Fibroblast of skin of right biceps (primary cell): Measurements from ENCODE around the gene APLP2.

Experiments
- DNase-seq: peaks from one replicate; pipeline ENCODE4 v3.0.0-alpha.2; 2013

The APLP2 gene

GRCh38 chr11:130121445-130121978 lies 51.8 kb downstream of the APLP2 start:
- DNase-seq, result peak; percentile 87

DNA sequence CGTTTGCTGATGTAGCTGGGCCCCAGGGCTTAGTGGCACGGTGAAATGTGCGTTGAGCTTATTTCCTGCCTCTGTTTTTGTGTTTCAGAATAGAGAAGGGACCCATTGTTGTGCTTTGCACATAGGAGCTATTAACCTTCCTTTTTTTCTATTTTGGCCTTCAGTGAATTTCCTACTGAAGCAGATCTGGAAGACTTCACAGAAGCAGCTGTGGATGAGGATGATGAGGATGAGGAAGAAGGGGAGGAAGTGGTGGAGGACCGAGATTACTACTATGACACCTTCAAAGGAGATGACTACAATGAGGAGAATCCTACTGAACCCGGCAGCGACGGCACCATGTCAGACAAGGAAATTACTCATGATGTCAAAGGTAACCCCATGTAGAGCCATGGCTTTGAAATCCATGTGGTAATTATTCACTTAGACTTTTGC lies 52.5 kb downstream of the APLP2 start:
- DNase-seq, result peak; percentile 20

GRCh38 chr11:130123414-130124040 lies 53.8 kb downstream of the APLP2 start:
- DNase-seq, result no peak

DNA sequence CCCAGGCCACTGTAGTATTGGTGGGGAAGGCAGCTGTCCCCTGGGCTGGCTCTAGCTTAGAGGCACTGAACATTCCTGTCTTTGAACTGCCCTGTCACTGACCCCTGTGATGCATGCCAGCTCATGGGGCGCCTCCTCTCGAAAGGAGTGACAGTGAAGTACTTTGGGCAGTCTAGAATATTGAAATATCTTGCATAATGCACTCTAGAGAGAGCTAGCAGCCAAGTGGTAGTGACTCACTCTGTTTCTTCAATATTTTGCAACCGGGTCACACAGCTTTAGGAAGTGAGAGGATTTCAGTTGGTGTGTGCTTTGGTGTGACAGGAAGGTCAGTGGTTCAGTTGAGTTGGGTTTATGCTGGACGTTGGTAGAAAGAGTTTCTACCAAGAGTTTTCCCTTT lies 54.4 kb downstream of the APLP2 start:
- DNase-seq, result peak; percentile 85

DNA sequence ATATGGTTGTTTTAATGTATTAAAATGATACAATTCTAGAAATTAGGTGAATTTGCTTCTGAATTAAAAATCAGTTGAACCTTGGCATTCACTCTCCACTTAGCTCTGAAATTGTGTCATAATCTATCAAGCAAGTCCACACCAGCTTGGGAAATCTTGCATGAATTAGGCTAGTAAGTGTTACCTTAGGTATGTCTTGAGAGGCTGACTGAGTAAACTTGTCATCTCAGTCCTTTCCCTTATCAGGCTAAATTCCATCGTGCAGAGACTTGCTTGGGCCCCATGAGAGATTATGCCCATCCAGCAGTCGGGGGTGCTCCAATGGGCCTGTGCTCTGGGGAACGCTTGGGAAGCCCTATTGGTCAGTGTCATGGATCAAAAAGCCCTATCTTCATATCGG lies 55.9 kb downstream of the APLP2 start:
- DNase-seq, result no peak

DNA sequence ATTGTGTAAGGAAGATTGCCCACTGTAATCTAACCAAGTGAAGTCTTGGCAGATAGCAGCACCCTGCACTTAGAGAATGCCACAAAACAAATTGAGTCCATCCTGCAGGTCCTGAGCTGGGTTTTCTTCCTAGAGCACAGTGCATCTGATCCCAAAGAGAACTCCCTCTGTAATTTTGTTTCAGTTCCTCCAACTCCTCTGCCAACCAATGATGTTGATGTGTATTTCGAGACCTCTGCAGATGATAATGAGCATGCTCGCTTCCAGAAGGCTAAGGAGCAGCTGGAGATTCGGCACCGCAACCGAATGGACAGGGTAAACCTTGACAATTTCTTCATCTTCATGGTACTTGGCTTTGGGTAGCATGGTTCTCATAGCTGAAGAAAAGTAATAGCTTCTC lies 56.8 kb downstream of the APLP2 start:
- no peak for DNase-seq

- DNase-seq, result no peak
Measured at GRCh38 chr11:130127509-130127908, 57.8 kb downstream of the APLP2 start.

DNA sequence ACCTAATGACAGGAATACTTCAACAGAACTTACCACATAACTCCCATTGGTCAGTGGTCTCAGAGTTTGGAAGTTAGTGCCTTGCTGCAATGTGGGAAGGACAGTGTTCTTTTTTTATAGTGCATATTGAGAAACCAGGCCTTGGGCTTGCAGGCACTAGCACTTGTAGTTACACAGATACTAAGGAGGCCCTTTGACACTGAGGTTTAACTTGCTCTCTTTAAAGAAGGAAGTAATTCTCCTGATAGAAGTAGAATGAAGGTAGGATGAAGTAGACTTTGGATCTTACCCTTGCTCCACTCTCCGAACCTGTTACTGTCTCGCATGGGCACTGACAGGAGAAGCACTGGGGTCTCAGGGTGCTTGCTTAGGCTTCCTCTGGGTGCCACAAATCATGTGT lies 58.9 kb downstream of the APLP2 start:
- DNase-seq, result no peak

GRCh38 chr11:130129922-130130321 lies 60.2 kb downstream of the APLP2 start:
- DNase-seq, result no peak

DNA sequence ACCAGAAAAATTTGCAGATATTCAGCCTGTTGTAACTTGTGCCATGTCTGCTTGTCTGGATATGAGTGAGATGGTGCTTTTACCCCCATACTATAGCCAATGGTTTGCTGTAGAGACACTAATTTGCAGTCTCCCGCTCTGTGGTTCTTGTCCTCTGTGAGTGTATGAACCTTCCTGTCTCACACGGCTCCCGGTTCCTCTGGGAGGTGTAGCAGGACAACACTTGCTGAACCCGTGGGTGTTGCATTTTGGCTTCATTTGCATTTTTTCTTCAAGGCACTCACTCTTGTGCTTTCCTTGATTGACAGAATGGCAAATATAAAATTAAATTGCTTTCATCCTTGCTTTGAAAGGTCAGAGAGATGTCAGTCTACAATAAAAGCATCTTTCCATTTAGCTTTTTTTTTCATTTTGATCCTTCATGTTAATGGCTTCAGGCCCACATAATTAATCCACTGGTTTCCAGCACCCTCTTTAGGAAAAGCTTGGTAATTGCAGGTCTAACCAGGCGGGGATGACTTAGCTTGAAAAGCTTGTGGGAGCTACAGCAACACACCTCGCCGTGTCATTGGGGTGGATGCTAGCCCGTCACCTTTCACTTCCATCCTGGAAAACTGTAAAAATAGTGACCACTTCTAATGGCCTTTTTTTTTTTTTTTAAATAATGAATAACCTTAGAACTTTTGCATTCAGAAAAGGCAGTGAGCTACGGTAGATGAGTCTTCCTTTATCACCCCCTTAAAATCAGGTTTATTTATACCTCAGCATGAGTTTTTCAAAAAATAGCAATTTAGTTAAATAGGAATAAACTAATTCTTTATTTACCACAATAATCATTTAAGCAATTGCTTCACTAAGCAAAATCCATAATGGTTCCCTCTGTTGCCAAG lies 62.5 kb downstream of the APLP2 start:
- peak; percentile 66 for DNase-seq

DNA sequence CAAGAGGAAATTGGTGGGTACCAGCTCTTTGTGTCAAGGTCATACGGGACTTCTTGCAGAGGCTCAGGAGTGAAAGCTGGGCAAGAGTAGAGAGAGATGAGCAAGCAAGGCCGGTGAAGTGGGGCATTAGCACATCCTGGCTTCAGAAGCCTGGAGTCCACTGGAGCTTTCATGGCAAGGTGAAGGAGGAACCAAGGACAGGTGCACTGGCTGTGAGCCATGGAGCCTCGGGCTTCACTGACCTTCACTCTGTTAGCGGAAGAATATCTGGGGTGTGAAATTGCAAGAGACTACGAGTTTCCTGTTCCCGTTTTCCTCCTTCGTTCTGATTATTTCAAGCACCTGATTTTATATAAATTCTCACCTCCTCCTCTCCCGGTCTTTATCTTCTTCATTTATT lies 64.0 kb downstream of the APLP2 start:
- DNase-seq, result no peak

GRCh38 chr11:130136107-130136506 lies 66.4 kb downstream of the APLP2 start:
- no peak for DNase-seq

DNA sequence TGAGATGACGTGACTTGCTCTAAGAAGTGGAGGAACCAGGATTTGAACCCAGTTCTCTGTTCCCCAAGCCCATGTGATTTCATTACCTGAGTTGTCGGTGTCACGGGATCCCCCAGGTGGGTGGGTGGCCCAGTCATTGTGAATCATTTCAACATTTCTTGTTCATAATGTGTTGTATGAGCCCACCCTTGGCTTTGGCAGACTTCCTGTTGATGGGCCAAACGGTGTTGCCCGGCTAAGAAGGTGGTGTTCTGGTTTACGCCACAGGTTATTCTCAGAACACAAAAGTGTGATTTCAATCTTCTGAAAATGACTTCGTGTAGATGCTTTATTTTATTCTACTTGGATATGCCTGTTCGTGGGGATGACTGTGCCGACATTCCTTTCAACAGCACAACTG lies 68.3 kb downstream of the APLP2 start:
- DNase-seq, result no peak

- no peak for DNase-seq
Measured at GRCh38 chr11:130139401-130139800, 69.7 kb downstream of the APLP2 start.

DNA sequence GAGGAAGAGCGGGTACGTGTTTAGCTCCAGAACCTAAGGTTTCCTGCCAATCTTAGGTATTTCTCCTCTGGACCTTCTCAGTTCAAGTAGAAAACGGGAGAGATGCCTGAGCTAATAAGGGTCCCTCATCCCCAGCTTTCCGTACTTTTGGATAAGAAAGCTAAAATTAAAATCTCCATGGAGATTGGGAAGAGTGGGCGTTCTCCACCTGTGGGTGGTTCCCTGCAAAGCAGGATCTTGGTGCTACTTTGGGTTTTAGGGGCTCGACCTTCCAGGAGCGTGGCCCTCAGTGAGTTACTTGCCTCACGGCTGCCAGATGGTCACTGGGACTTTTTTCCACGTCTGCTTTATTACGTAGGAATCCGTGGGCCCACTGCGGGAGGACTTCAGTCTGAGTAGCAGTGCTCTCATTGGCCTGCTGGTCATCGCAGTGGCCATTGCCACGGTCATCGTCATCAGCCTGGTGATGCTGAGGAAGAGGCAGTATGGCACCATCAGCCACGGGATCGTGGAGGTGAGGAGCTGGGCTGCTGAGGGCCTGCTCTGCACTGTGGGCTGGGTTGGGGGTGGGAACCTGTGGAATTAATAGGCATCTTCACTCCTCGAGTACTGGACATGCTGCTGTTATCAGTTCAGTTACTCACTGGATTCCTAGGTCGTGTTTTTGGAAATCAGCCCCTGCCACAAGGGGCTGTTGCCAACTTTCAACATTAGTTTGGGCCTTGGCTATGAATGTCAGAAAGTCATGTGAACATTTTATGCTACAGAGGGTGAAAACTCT lies 72.1 kb downstream of the APLP2 start:
- no peak for DNase-seq

GRCh38 chr11:130144141-130144540 lies 74.4 kb downstream of the APLP2 start:
- DNase-seq, result no peak

GRCh38 chr11:130144861-130145281 lies 75.2 kb downstream of the APLP2 start:
- DNase-seq, result peak; percentile 21

DNA sequence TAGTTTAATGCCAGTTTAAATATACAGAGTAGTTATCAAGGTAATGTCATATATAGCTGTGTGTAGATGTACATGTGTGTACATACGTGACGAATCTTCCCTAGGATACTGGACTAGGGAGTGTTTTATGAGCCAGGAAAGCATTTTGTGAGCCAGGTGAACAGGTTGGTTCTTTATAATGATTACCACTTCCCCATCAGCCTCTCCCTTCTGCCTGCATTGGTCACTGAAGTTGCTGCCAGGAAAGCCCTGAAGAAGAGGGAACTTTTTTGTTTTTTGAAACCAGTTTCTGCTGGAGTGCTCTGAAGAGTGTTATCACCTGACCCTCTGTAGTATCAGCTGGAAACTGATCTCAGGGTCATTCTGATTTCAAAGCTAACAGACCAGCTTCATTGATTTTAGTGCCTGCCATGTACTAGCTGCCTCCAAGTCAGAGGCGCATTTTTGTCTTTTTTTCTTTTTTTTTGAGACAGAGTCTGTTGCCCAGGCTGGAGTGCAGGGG lies 75.7 kb downstream of the APLP2 start:
- no peak for DNase-seq

- peak; percentile 11 for DNase-seq
Measured at GRCh38 chr11:130145975-130146776, 76.5 kb downstream of the APLP2 start.

GRCh38 chr11:130146796-130147195 lies 77.1 kb downstream of the APLP2 start:
- DNase-seq, result no peak

GRCh38 chr11:130148796-130149326 lies 79.2 kb downstream of the APLP2 start:
- DNase-seq, result no peak

GRCh38 chr11:130150790-130151189 lies 81.1 kb downstream of the APLP2 start:
- no peak for DNase-seq
